Measurements from ENCODE around the gene CDK6. TPM values are rescaled to one million over a fixed set of nuclear protein-coding genes. Genes with fewer than 3 reads are reported as not detected.

The CDK6 gene
- total RNA-seq, 4 donors from 2014 or later = 19.7 to 51.1 (median 33.8) TPM

DNA sequence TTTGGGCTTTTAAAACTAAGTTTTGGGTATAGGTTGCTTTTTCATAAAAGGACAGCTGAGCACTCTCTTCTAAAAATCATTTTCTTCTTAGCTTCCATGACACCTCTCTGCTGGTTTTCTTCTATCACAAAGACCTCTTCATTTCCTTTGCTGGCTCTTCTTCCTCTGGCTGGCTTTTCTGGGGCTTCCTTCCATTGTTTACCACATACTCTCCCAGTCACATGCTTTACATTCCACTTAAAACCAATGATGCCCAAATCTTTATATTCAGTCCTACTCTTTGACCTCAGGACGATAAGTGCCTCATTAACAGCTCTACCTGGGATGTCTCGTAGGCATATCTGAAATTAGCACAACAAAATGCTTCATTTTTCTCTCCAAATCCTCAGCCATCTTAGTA, 273.0 kb downstream of the CDK6 start:
- Histone ChIP-seq H3K36me3 (peaks cover 3 to 86% of the 10 kb centered on the region in 2 donors), H3K9me3 (no peaks in the 10 kb centered on the region)
- WGBS, 2 donors (ENCODE audit: low coverage in 1 of 2) = 69 to 77% methylated on average over 2 of the region's 2 CpGs

DNA sequence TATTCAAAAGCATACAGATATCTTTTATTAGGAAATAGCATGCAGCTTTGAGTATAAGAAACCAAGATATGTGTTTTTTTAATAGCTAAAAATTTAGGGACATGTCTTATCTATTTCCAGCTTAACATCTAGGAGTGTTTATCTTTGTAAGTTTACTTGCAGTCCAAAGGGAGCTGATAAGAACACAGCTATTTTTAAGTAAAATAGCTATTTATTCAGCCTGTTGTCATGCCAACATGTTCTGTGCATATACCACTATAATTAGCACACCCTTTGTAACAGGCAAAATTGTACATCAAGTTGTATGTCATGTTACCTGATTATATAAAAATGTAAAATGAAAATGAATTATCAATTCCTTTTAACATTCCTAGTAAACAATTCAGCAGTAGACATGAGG, 275.8 kb downstream of the CDK6 start:
- TF ChIP-seq EP300 (IDR thresholded peaks at IDR 0.05) = no peak
- no peak for TF ChIP-seq POLR2AphosphoS5 (IDR thresholded peaks at IDR 0.05)
- TF ChIP-seq POLR2A (IDR thresholded peaks at IDR 0.05) = no peak
- TF ChIP-seq, protein P1, sequence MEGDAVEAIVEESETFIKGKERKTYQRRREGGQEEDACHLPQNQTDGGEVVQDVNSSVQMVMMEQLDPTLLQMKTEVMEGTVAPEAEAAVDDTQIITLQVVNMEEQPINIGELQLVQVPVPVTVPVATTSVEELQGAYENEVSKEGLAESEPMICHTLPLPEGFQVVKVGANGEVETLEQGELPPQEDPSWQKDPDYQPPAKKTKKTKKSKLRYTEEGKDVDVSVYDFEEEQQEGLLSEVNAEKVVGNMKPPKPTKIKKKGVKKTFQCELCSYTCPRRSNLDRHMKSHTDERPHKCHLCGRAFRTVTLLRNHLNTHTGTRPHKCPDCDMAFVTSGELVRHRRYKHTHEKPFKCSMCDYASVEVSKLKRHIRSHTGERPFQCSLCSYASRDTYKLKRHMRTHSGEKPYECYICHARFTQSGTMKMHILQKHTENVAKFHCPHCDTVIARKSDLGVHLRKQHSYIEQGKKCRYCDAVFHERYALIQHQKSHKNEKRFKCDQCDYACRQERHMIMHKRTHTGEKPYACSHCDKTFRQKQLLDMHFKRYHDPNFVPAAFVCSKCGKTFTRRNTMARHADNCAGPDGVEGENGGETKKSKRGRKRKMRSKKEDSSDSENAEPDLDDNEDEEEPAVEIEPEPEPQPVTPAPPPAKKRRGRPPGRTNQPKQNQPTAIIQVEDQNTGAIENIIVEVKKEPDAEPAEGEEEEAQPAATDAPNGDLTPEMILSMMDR (IDR thresholded peaks at IDR 0.05) = no peak
- Histone ChIP-seq H3K9me3 (no peaks in the 10 kb centered on the region), H3K4me1 (no peaks in the 10 kb centered on the region), H3K36me3 (peaks cover under 1 to 65% of the 10 kb centered on the region in 2 donors), H3K27me3 (no peaks in the 10 kb centered on the region), H3K27ac (no peak overlapping the region), H3K4me3 (no peak overlapping the region)
- no peak for ATAC-seq

More for the DNA sequence above, 273.0 kb downstream of the CDK6 start:
- no peak overlapping the region for H3K27ac ChIP-seq
- no peak for TF ChIP-seq POLR2A (IDR thresholded peaks at IDR 0.05)
- TF ChIP-seq, protein P1 (IDR thresholded peaks at IDR 0.05) = no peak
- TF ChIP-seq EP300 (IDR thresholded peaks at IDR 0.05) = no peak
- no peak for TF ChIP-seq POLR2AphosphoS5 (IDR thresholded peaks at IDR 0.05)
- no peaks in the 10 kb centered on the region for H3K4me1 ChIP-seq
- no peaks in the 10 kb centered on the region for H3K27me3 ChIP-seq
- H3K4me3 ChIP-seq = no peak overlapping the region
- ATAC-seq = no peak

DNA sequence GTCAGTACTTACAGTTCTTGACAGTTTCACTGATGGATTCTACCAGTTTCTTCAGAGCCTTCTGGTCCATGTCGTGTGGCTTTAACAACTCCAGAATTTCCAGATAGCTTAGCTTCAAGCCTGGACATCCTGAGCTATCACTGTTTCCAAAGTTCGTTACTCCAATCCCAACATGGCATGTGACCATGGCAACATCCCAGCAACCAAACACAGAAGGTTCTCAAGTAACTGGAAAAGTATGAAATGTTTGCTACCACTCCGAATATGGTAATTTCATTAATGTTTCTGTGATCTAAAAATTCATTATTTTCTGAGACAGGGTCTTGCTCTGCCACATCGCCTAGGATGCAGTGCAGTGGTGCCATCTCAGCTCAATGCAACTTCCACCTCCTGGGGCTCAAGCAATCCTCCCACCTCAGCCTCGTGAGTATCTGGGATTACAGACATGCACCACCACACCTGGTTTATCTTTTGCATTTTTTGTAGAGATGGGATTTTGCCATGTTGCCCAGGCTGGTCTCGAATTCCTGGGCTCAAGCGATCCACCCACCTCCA, 278.5 kb downstream of the CDK6 start:
- Histone ChIP-seq H3K4me1 (no peaks in the 10 kb centered on the region), H3K36me3 (peaks cover 0 to 38% of the 10 kb centered on the region in 2 donors), H3K4me3 (no peak overlapping the region), H3K27me3 (no peaks in the 10 kb centered on the region), H3K9me3 (no peaks in the 10 kb centered on the region), H3K27ac (no peak overlapping the region)
- TF ChIP-seq EP300 (IDR thresholded peaks at IDR 0.05) = no peak
- TF ChIP-seq POLR2A (IDR thresholded peaks at IDR 0.05) = no peak
- TF ChIP-seq, protein P1 (IDR thresholded peaks at IDR 0.05) = no peak
- no peak for TF ChIP-seq POLR2AphosphoS5 (IDR thresholded peaks at IDR 0.05)
- 74 to 76% methylated on average over 4 to 7 of the region's 7 CpGs for WGBS, 2 donors (ENCODE audit: low coverage in 1 of 2)
- ATAC-seq = no peak

DNA sequence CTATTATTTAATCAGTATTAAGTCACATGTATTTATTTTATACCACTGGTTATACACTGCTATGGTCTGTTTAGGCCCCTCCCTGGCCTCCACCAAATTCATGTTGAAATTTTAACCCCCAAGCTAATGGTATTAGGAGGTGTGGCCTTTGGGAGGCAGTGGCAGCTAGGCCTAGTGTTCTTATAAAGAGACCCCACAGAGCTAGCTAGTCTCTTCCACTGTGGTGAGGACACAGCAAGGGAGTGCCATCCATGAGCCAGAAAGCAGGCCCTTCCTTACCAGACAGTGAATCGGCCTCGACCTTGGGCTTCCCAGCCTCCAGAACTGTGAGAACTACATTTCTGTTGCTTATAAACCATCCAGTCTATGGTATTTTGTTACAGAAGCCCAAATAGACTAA, 279.1 kb downstream of the CDK6 start:
- Histone ChIP-seq H3K36me3 (peaks cover 0 to 31% of the 10 kb centered on the region in 2 donors), H3K4me1 (no peaks in the 10 kb centered on the region), H3K4me3 (no peak overlapping the region), H3K27me3 (no peaks in the 10 kb centered on the region), H3K27ac (no peak overlapping the region), H3K9me3 (no peaks in the 10 kb centered on the region)
- no peak for ATAC-seq
- no peak for TF ChIP-seq EP300 (IDR thresholded peaks at IDR 0.05)
- TF ChIP-seq POLR2AphosphoS5 (IDR thresholded peaks at IDR 0.05) = no peak
- TF ChIP-seq, protein P1 (IDR thresholded peaks at IDR 0.05) = no peak
- no peak for TF ChIP-seq POLR2A (IDR thresholded peaks at IDR 0.05)
- 100% methylated on average over 2 of the region's 2 CpGs; no CpG with 5 or more reads in 1 of the 2 donors for WGBS, 2 donors (ENCODE audit: low coverage in 1 of 2)

Small RNAs within 50 kb of the gene (small RNA-seq; reads per million reads assigned to genes)
- gene RNU6-10P = 0 to 0.27 (median 0) reads per million in 4 donors

Other genes with a start within 250 kb of the CDK6 start
- gene FAM133B, start 246.2 kb downstream of the CDK6 start, total RNA-seq = 10 to 100 TPM; 16.4 to 27.9 (median 26.9) TPM

Data from gastroesophageal sphincter (tissue), 4 donors.